Ovary (tissue), 9 donors: ENCODE measurements around the gene MEP1A. TPM values are rescaled to one million over a fixed set of nuclear protein-coding genes. Genes with fewer than 3 reads are reported as not detected.
"Not testable (repeated sequence)": the region's sequence is repeated elsewhere in the genome, so short reads cannot be mapped to it uniquely, and the experiment has no call there.

Source experiments
- DNase-seq, 5 donors: peaks; one replicate each; pipeline ENCODE4 v3.0.0-alpha.2; 2019 to 2020
- H3K27ac ChIP-seq, 2 donors: fragments of 200-600 bp; one replicate each; pipeline versions ENCODE4 v1.5.1 to v1.8.0; 2019 to 2022
- H3K27me3 ChIP-seq: fragments of 200-600 bp; one replicate; pipeline ENCODE4 v1.8.0; 2022
- H3K36me3 ChIP-seq: fragments of 200-600 bp; sonication (generic); one replicate; pipeline ENCODE4 v1.5.1; 2019
- H3K4me1 ChIP-seq: one replicate; pipeline ENCODE4 v1.8.1; 2013; ENCODE audit warnings: mild to moderate bottlenecking, moderate library complexity; ENCODE audit not compliant: insufficient read depth
- H3K4me3 ChIP-seq: fragments of 200-600 bp; sonication (generic); one replicate; pipeline ENCODE4 v1.5.1; 2017
- H3K9me3 ChIP-seq, 2 donors: fragments of 200-600 bp in 1 of 2; sonication (generic) in 1 of 2; one replicate each; pipeline versions ENCODE4 v1.5.1 to v1.8.1; 2013 to 2019; ENCODE audit warnings: mild to moderate bottlenecking in 1 of 2, moderate library complexity in 1 of 2
- EP300 ChIP-seq: sonication (generic); formaldehyde crosslinking; IDR thresholded peaks from one replicate; pipeline ENCODE4 v1.6.1; 2017; ENCODE audit warnings: antibody characterized with exemption
- POLR2A ChIP-seq: fragments of 450-650 bp; IDR thresholded peaks from one replicate; pipeline ENCODE4 v1.6.1; 2017; ENCODE audit warnings: antibody characterized with exemption, mild to moderate bottlenecking, moderate library complexity
- WGBS, 3 donors: extraction: QIAGEN DNeasy Blood & Tissue Kit in 1 of 3; methylation state at CpG; one replicate each; pipeline versions ENCODE4 v1.1.5 to v1.1.7; 2013 to 2017; 5-methylcytosine and 5-hydroxymethylcytosine counted together
- intact Hi-C, 4 donors: fragments of 100-400 bp; cut with DNase I; formaldehyde crosslinking; loops; one replicate each; pipeline versions ENCODE4 v1.11.0 to v1.15.1; 2022 to 2023
- polyA plus RNA-seq, 2 donors: library from polyadenylated mRNA; stranded (reverse); fragments of 200-250 nt in 1 of 2; fragments of 350-450 nt in 1 of 2; fragmentation: Illumina TruSeq in 1 of 2; extraction: RNeasy Lipid Tissue Mini Kit (QIAGEN cat#74804) in 1 of 2; gene quantifications; one replicate each; pipeline ENCODE4 v1.2.3, GENCODE V29; 2013 to 2014
- total RNA-seq, 7 donors: library from RNA; depleted of rRNA in 2 of 7; stranded (reverse); fragments of >200 nt in 2 of 7; fragmentation: NEBNext Ultra II Directional in 3 of 7; extraction: Animal tissue kit (Norgen Biotek cat#: 25700) in 3 of 7; gene quantifications; one replicate each; pipeline versions ENCODE4 v1.1.0 to v1.2.4, GENCODE V29; 2016 to 2023
- TF ChIP-seq, protein P1 (sequence below), 3 donors: fragments of 450-650 bp in 2 of 3; fragments of 200-600 bp in 1 of 3; IDR thresholded peaks; one replicate each; pipeline versions ENCODE4 v1.5.1 to v1.8.0; 2016 to 2022; ENCODE audit warnings: antibody characterized with exemption in 3 of 3, mild to moderate bottlenecking in 1 of 3
- donor health status: DM: no; HTN: no; CAD: no; lungs with moderate emphysema.
- donor health status: DM: no; HTN: no; CAD: no.
- donor health status: Bipolar disorder and iron deficiency.
- donor health status: DM: yes; HTN: yes; CAD: no.
- donor health status: DM: no; HTN: no; CAD: no.
- donor health status: DM: yes; HTN: yes; CAD: no.

MEP1A gene
- total and polyA plus RNA-seq, 9 donors, result 0.13 to 3.0 (median 0.80) TPM; not detected in 6

DNA sequence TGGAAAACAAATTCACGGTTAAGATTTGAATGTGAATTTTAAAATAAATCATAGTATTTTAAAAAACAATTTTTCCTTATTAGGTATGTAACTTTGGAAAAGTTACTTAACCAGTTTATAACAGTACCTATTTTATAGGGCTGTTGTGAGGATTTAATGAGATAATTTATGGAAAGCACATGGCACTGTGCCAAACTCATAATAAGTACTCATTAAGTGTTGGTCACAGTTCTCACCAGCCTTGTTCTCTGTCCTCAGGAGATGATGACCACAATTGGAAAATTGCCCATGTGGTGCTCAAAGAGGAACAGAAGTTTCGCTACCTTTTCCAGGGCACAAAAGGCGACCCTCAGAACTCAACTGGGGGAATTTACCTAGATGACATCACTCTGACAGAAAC, 39.6 kb downstream of the MEP1A start:
- TF ChIP-seq, protein P1, sequence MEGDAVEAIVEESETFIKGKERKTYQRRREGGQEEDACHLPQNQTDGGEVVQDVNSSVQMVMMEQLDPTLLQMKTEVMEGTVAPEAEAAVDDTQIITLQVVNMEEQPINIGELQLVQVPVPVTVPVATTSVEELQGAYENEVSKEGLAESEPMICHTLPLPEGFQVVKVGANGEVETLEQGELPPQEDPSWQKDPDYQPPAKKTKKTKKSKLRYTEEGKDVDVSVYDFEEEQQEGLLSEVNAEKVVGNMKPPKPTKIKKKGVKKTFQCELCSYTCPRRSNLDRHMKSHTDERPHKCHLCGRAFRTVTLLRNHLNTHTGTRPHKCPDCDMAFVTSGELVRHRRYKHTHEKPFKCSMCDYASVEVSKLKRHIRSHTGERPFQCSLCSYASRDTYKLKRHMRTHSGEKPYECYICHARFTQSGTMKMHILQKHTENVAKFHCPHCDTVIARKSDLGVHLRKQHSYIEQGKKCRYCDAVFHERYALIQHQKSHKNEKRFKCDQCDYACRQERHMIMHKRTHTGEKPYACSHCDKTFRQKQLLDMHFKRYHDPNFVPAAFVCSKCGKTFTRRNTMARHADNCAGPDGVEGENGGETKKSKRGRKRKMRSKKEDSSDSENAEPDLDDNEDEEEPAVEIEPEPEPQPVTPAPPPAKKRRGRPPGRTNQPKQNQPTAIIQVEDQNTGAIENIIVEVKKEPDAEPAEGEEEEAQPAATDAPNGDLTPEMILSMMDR (IDR thresholded peaks at IDR 0.05), result no peak
- DNase-seq, result no peak
- no peak overlapping the region for H3K27ac ChIP-seq
- H3K27me3 ChIP-seq, result no peaks in the 10 kb centered on the region
- H3K36me3 ChIP-seq, result no peaks in the 10 kb centered on the region
- intact Hi-C loops, result no loop called here
- no peak overlapping the region for H3K4me3 ChIP-seq
- WGBS, 3 donors, result 74 to 80% (median 78%) methylated on average over 3 of the region's 3 CpGs
- H3K9me3 ChIP-seq, result no peaks in the 10 kb centered on the region
- H3K4me1 ChIP-seq, result no peaks in the 10 kb centered on the region

DNA sequence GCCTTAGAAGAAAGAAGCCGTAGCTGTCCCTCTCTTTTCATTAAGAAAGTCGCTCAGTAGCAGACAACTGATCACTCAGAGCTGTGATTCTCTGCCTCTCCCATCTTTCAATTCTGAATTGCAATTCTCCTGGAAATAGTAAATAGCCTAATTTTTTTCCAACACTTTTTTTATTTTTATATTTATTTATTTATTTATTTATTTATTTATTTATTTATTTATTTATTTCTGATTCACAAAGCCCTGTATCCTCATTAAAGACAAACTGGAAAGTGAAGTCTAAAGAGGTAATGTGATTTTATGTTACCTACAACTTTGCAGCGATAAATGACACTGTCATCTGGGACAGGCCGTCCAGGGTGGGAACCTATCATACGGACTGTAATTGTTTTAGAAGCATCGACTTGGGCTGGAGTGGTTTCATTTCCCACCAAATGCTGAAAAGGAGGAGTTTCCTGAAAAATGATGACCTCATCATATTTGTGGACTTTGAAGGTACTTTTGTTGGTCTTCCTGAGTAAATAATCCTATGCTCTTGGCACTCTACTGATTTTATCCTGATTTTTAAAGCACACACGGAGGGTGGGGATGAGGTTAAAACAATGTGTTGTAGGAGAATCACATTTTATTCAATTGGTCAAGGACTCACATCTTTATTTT, 41.2 kb downstream of the MEP1A start:
- H3K4me3 ChIP-seq, H3K36me3 ChIP-seq, DNase-seq, H3K4me1 ChIP-seq, H3K27me3 ChIP-seq, H3K9me3 ChIP-seq, H3K27ac ChIP-seq, intact Hi-C loops: not testable (repeated sequence)
- 58 to 79% (median 59%) methylated on average over 7 of the region's 7 CpGs for WGBS, 3 donors

DNA sequence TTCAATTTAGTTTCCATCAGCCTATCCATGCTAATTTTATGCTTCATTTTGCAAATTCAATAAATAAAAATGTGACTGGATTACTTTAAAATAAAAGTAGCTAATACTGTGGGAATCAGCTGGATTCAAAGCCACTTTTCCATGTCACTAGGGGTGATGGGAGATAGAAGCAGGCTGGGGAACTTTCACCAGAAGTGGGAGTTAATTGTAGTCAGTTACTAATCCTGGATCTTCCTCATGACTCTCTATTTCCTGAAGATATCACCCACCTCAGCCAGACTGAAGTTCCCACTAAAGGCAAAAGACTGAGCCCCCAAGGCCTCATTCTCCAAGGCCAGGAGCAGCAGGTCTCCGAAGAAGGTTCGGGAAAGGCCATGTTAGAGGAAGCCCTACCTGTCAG, 41.8 kb downstream of the MEP1A start:
- intact Hi-C loops, H3K27ac ChIP-seq, H3K27me3 ChIP-seq, H3K9me3 ChIP-seq, DNase-seq, H3K36me3 ChIP-seq, H3K4me3 ChIP-seq, H3K4me1 ChIP-seq: not testable (repeated sequence)
- 84 to 93% (median 86%) methylated on average over 2 of the region's 2 CpGs for WGBS, 3 donors

DNA sequence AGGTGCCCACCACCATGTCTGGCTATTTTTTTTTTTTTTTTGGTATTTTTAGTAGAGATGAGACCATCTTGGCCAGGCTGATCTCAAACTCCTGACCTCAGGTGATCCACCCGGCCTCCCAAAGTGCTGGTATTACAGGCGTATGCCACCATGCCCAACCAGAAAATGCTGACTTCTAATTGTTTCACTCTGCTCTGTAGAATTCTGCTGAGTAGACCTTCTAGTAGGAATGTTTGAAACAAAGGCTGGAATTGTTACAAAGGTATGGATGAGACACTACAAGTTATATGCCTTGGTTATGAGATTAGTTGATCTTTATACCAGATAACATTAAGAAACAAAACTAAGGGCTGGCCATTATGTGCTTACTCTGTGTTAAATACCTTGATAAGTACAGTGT, 44.8 kb downstream of the MEP1A start:
- intact Hi-C loops, result no loop called here
- H3K4me3 ChIP-seq, result no peak overlapping the region
- H3K27me3 ChIP-seq, result no peaks in the 10 kb centered on the region
- H3K27ac ChIP-seq, result no peak overlapping the region
- no peaks in the 10 kb centered on the region for H3K36me3 ChIP-seq
- no peak for DNase-seq
- H3K4me1 ChIP-seq, result no peaks in the 10 kb centered on the region
- 97 to 98% (median 97%) methylated on average over 2 of the region's 2 CpGs for WGBS, 3 donors
- TF ChIP-seq POLR2A, result no peak
- TF ChIP-seq, protein P1 (IDR thresholded peaks at IDR 0.05), result no peak
- no peaks in the 10 kb centered on the region for H3K9me3 ChIP-seq

DNA sequence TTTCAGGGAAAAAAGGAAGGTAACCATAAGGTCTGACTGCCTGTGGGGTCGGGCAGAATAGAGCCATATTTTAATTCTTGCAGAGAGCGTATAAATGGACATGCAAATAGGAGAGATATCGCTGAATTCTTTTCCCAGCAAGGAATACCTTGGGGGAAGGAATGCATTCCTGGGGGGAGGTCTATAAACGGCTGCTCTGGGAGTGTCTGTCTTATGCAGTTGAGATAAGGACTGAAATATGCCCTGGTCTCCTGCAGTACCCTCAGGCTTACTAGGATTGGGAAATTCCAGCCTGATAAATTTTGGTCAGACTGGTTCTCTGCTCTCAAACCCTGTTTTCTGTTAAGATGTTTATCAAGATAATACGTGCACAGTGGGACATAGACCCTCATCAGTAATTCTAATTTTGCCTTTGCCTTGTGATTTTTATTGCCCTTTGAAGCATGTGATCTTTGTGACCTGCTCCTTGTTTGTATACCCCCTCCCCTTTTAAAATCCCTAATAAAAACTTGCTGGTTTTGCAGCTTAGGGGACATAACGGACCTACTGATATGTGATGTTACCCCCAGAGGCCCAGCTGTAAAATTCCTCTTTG, 49.2 kb downstream of the MEP1A start:
- 77 to 87% (median 79%) methylated on average over 6 of the region's 6 CpGs for WGBS, 3 donors
- H3K4me1 ChIP-seq, DNase-seq, H3K9me3 ChIP-seq, H3K27me3 ChIP-seq, H3K27ac ChIP-seq, H3K4me3 ChIP-seq, H3K36me3 ChIP-seq: not testable (repeated sequence)
- intact Hi-C loops, result loop anchor here in 1 of 4 donors (10.0 kb wide), 1 partner anchor 472 kb away; no protein-coding TSS in a partner anchor

DNA sequence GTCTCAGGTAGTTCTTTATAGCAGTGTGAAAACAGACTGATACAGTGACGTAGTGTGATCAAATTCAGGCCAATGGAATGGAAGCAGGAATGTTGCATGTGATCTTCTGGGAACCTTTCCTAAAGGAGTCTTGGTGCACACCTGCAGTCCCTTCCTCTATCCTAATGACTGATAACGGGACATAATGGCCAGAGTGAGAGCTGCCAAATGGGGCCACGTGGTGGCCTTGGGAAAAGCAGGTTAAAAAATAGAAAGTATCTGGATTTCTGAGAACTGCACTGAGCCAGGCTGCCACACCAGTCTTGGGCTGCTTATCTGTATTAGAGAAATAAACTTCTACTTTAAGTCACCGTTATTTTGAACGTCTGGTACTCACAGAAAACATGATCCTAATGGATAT, 51.9 kb downstream of the MEP1A start:
- TF ChIP-seq EP300 (no peak), POLR2A (no peak)
- TF ChIP-seq, protein P1 (IDR thresholded peaks at IDR 0.05), result no peak
- WGBS, 3 donors, result 17 to 44% (median 25%) methylated on average over 5 of the region's 5 CpGs
- no peak overlapping the region for H3K4me3 ChIP-seq
- H3K27ac ChIP-seq, result no peak overlapping the region
- H3K27me3 ChIP-seq, result no peaks in the 10 kb centered on the region
- no peaks in the 10 kb centered on the region for H3K36me3 ChIP-seq
- H3K4me1 ChIP-seq, result peaks cover 1% of the 10 kb centered on the region
- intact Hi-C loops, result loop anchor here in 2 of 4 donors (5.0 to 10.0 kb wide), 2 partner anchors 202 to 470 kb away; no protein-coding TSS in a partner anchor
- no peaks in the 10 kb centered on the region for H3K9me3 ChIP-seq
- DNase-seq, result no peak
